COR-L47 (cell line): Measurements from ENCODE around the gene APOBEC3C.
"Not testable (repeated sequence)": the region's sequence is repeated elsewhere in the genome, so short reads cannot be mapped to it uniquely, and the experiment has no call there.

ENCODE experiments used
- DNase-seq: peaks from one replicate; lab custom pipeline; 2025; lab: John Stamatoyannopoulos, UW

Gene APOBEC3C

DNA sequence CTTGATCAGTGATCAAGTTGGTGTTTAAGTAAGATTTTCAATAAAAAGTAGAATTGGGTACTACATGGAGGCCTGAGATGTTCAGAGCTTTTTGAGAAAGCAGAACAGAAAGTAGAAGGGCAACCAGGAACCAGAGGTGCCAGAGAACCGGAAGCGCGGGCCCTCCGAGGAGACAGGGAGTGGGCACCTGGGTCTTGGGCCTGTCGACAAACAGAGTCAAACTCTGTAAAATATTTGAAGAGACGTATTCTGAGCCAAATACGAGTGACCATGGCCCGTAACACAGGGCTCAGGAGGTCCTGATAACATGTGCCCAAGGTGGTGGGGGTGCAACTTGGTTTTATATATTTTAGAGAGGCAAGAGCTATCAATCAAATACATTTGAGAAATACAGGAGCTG is 49.8 kb downstream of the APOBEC3C start:
- not testable (repeated sequence) for DNase-seq

DNA sequence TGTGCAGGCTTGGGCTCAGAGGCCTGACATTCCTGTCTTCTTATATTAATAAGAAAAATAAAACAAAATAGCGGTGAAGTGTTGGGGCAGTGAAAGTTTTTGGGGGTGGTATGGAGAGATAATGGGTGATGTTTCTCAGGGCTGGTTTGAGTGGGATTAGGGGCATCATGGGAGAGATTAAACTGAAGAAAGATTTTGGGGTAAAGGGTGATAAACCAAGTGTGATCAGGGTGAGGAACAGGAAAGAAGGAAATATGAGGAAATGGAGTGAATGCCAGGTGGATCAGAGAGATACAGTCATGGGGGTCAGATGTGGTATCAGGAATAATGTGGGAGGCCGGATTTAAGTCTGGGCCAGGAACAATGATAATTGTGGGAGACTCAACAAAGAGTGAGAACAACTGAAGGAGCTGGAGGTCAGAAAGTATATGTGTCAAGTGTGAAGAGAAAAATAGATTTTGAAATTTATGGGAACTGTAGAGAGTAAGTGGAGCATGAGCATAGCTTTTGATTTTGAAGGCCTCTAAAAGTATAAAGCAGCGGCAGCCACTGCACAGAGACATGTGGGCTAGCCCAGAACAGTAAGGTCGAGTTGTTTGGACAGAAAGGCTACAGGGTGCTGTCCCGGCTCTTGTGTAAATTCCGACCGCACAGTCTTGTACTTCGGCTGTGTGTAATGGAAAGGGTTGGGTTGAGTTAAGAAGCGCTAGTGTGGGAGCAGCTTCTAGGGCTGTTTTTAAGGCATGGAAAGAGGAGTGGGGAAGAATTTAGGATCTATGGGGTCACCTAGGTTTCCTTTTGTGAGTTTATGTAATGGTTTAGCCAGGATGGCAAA is 52.6 kb downstream of the APOBEC3C start:
- DNase-seq = not testable (repeated sequence)

DNA sequence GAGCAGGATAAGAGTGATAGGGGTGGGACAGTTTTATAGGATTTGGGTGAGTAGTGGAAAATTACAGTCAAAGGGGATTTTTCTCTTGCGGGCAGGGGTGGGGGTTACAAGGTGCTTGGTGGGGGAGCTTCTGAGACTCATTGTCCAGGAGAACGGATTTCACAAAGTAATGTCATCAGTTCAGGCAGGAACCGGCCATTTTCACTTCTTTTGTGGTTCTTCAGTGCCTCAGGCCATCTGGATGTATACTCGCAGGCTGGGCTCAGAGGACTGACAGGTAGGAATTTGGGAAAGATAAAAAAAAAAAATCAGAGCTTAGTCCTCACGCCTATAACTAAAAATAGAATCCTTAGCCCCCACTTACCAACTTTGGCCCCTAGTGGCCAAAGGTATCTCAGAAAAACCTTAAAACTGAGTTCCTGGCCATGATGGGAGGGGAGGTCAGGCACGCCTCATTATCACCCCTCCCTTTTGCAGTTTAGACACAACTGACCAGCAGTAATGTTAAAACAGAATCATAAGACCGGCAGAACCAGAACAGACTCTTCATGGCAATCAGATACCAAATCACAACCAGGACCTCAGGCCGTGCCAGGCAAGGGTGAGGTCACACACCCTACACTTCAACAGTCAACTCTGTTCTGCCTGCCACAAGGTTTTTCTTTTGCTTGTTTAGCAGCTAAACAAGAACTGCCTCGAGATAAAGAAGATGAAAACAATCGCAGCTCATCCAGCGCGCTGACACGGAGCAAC is 54.2 kb downstream of the APOBEC3C start:
- no peak for DNase-seq
